Measurements from ENCODE around the gene NUB1.

Gene NUB1

DNA sequence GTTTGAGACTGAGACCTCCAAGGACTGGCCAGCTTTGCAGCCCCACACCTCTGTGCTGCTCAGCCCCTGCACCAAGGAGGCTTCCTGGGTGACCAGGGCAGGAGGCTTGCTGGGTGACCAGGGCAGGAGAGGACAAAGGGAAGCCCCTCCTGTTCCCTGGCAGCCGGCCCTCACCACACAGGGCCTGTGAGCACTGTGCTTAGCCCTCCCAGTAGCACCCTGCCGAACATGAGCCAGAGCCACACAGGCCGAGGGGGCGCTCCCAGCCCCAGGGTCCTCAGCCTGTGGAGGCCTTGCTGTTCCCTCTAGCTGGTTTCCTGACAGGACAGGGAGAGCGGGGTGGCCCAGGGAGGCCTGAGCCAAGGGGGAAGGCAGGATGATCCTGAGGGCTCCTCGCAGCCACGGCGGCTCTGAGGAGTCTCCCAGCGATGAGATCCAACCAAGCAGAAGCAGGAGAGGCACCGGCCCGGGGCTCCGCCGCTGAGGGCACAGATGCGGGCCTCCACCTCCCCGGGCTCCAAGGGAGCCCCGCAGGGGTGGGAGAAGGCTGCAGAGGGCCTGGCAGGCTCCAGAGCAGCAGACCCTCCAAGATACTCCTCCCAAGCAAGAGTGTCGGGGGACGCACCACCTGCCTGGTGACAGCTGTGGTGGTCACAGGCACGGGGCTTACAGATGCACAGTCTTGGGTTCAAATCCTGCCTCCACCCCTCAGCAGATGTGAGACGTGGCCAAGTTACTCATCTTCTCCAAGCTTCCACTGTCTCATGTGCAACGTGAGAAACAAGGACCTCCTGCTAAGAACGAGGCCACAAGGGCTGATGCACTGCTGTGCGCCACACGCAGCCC is 45.8 kb downstream of the NUB1 start:
- no peak for DNase-seq
- H3K27me3 ChIP-seq, result peaks cover 0 to 9% of the 10 kb centered on the region in 2 donors
- TF ChIP-seq, protein P1, sequence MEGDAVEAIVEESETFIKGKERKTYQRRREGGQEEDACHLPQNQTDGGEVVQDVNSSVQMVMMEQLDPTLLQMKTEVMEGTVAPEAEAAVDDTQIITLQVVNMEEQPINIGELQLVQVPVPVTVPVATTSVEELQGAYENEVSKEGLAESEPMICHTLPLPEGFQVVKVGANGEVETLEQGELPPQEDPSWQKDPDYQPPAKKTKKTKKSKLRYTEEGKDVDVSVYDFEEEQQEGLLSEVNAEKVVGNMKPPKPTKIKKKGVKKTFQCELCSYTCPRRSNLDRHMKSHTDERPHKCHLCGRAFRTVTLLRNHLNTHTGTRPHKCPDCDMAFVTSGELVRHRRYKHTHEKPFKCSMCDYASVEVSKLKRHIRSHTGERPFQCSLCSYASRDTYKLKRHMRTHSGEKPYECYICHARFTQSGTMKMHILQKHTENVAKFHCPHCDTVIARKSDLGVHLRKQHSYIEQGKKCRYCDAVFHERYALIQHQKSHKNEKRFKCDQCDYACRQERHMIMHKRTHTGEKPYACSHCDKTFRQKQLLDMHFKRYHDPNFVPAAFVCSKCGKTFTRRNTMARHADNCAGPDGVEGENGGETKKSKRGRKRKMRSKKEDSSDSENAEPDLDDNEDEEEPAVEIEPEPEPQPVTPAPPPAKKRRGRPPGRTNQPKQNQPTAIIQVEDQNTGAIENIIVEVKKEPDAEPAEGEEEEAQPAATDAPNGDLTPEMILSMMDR (IDR thresholded peaks at IDR 0.05), result no peak
- no peak overlapping the region for H3K27ac ChIP-seq
- H3K9me3 ChIP-seq, result no peaks in the 10 kb centered on the region
- intact Hi-C loops (cut with DNase I; ENCODE audit: low total_unique reads), result no loop called here
- H3K4me3 ChIP-seq, result no peak overlapping the region
- H3K36me3 ChIP-seq, result no peaks in the 10 kb centered on the region
- peaks cover 0 to 22% (median 15%) of the 10 kb centered on the region in 4 donors for H3K4me1 ChIP-seq

DNA sequence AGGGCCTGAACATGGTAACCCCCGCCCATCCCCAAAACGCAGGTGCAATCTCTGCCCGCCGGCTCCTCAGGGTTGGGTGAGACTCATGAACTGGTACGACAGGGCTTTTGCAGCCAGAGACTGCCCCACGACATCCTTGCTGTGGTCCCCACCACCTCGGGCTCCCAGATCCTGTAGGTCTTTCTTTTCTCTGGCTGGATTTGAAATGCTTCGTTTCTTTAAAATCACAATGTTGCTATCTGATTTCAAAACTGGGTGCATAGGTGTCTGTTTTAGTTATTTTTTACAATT is 46.3 kb downstream of the NUB1 start:
- TF ChIP-seq, protein P1 (IDR thresholded peaks at IDR 0.05), result no peak
- Histone ChIP-seq H3K4me1 (peaks cover 0 to 21% (median 15%) of the 10 kb centered on the region in 4 donors), H3K4me3 (no peak overlapping the region), H3K27ac (no peak overlapping the region), H3K27me3 (peaks cover 0 to 5% of the 10 kb centered on the region in 2 donors), H3K36me3 (no peaks in the 10 kb centered on the region), H3K9me3 (no peaks in the 10 kb centered on the region)
- no peak for DNase-seq
- intact Hi-C loops (cut with DNase I; ENCODE audit: low total_unique reads), result no loop called here

DNA sequence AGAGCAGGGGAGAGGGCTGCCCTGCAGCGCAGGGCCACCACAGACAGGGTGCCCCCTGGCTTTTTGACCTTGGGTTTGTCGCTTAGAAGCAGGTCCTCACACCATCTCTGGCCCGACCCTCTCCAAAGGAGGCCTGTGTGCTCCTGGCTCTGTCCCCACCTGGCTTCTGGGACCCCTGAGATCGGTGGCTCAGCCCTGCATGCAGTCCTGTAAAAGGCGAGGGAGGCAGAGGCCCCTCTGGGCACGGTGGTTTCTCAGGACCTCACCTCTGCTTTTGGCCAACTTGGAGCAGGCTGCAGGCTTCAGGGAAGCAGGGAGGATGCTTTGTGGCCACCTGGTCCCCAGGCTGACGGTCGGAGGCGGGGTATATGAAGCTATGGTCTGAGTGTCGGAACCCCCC is 46.8 kb downstream of the NUB1 start:
- intact Hi-C loops (cut with DNase I; ENCODE audit: low total_unique reads), result no loop called here
- no peak overlapping the region for H3K27ac ChIP-seq
- no peaks in the 10 kb centered on the region for H3K9me3 ChIP-seq
- no peak overlapping the region for H3K4me3 ChIP-seq
- TF ChIP-seq, protein P1 (IDR thresholded peaks at IDR 0.05), result no peak
- H3K4me1 ChIP-seq, result peaks cover 0 to 21% (median 15%) of the 10 kb centered on the region in 4 donors
- no peak for DNase-seq
- H3K27me3 ChIP-seq, result peaks cover 0 to 10% of the 10 kb centered on the region in 2 donors
- H3K36me3 ChIP-seq, result no peaks in the 10 kb centered on the region

DNA sequence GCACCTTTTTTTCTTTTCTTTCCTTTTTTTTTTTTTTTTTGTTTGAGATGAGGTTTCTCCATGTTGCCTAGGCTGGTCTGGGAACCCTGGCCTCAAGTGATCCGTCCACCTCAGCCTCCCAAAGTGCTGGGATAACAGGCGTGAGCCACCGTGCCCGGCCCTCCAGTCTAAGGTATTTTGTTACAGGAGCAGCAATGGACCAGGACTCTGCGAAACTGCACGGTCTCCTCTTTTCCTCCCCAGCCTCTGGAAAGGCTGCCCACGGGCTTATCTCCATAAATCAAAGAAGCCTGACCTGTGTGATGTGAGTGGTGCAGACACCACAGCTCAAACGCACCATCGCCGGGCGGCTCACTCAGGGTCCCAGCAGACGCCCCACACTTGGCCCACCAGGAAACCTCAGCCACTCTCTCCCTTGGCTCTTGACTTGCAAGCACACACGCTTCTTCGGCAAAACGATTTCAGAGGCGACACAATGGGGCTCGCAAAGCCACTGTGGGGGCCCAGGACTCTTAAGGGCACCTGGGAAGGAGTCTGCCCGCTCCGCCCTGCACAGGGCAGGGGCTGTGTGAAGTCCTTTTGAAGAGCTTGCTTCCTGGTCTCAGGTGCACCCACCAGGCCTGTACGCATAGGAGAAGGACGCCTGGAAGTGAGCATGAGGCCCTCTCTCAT is 47.6 kb downstream of the NUB1 start:
- Histone ChIP-seq H3K36me3 (no peaks in the 10 kb centered on the region), H3K4me3 (no peak overlapping the region), H3K27ac (no peak overlapping the region), H3K4me1 (peaks cover 0 to 21% (median 15%) of the 10 kb centered on the region in 4 donors), H3K9me3 (no peaks in the 10 kb centered on the region), H3K27me3 (peaks cover 0 to 17% of the 10 kb centered on the region in 2 donors)
- intact Hi-C loops (cut with DNase I; ENCODE audit: low total_unique reads), result no loop called here
- DNase-seq, result no peak
- TF ChIP-seq, protein P1 (IDR thresholded peaks at IDR 0.05), result no peak

DNA sequence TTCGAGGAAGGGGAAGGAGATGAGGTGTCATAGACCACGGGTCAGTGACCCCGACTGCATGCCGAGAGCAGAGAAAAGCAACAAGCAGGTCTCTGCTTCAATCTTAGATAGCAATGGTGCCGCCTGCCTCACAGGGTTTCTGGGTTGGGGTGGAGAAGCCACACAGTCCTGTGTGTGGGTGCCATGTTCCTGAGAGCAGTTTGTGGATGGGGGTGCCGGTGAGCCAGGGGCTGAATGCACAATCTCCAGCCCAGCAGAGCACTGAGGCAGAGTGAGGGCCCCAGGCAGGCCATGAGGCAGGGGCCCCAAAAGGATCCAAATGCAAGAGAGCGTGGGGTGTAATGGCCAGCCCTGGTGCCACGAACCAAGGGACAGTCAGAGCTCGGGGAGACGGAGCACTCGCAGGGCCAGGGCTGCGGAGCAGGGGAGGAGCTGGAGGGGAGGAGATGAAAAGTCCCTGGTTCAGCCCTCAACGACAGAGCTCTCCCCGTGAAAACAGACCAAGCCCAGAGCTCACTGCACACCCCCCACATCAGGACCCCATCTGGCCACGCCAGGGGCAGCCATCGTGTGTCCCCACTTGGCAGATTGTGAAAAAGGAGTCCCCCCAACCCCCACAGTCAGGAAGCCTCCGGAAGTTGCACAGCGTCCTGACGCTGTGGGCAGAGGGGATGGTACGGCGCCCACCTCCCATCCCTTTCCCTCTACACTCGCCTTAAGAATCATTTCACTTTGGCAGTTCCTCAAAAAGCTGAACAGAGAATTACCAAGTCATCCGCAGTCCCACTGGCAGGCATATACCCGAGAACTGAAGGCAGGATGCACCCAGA is 48.4 kb downstream of the NUB1 start:
- no peak for DNase-seq
- no peaks in the 10 kb centered on the region for H3K9me3 ChIP-seq
- H3K4me3 ChIP-seq, result no peak overlapping the region
- peaks cover 0 to 20% (median 14%) of the 10 kb centered on the region in 4 donors for H3K4me1 ChIP-seq
- peaks cover 0 to 19% of the 10 kb centered on the region in 2 donors for H3K27me3 ChIP-seq
- intact Hi-C loops (cut with DNase I; ENCODE audit: low total_unique reads), result no loop called here
- TF ChIP-seq, protein P1 (IDR thresholded peaks at IDR 0.05), result no peak
- no peak overlapping the region for H3K27ac ChIP-seq
- H3K36me3 ChIP-seq, result no peaks in the 10 kb centered on the region

Data from tibial artery (tissue), 4 donors.